Measurements from ENCODE around the gene UBASH3A.
A peak's percentile ranks its signal among the peaks of the same experiment; 100 is the strongest.

The UBASH3A gene

GRCh38 chr21:42413093-42413492, 9.4 kb downstream of the UBASH3A start:
- no peak for DNase-seq

- peak; percentile 76 for DNase-seq
Observed at GRCh38 chr21:42413500-42413899, 9.8 kb downstream of the UBASH3A start.

- DNase-seq: no peak
Observed at GRCh38 chr21:42414066-42414465, 10.4 kb downstream of the UBASH3A start.

GRCh38 chr21:42414553-42414927, 10.8 kb downstream of the UBASH3A start:
- DNase-seq: no peak

DNA sequence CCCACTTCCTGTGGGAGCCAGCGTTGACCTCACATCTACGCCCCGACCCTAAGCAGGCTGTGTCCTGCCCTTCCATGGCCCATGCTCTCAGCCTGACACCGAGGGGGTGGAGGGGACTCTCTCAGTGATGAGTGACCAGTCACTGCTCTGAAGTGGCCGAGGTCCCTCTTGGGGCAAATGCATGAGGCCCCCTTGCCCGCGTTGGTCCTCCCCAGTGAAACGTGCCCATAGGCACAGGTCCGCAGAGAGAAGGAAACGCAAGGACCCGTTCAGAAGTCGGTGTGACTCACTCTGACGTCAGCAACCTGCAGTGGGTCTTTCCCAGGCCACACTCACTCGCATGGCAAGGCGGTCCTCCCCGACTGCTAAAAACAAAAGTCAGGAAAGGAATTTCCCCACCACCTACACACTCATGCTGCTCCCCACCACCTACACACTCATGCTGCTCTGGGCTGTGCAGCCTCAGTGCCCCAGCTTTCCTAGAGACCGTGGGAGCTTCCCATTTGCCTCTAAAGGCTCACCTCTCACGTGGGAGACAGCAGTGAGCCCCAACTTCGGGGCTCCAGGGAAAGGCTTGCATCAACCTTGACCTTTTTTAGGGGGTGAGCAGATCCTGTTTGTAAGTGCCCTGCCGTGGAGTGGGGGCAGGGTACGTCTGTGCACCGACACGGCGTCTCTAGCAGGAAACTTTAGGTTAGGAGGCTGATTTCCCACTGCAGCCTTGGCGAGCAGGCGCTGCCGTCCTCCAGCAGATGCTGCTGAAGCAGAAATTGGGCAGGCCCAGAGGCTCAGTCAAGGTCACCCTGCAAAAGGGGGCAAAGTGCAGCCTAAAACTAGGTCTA, 11.4 kb downstream of the UBASH3A start:
- DNase-seq: peak; percentile 97

DNA sequence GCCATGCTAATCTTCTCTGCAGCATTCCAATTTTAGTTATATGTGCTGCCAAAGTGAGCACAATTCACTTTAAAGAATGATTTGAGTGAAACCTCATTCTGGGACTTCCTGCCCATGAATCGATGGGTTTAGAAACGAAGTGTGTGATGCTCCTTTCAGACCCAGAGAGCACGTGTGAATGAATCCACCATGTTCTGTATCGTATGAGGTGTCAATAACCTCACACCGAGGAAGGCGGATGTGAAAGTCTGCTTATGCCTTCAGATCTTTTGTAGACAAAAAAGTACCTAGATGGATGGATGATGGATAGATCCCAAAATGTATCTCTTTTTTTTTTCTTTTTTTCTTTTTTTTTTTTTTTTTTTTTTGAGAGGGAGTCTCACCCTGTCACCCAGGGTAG, 13.8 kb downstream of the UBASH3A start:
- DNase-seq: peak; percentile 39

GRCh38 chr21:42418886-42419285, 15.2 kb downstream of the UBASH3A start:
- DNase-seq: peak; percentile 14

DNA sequence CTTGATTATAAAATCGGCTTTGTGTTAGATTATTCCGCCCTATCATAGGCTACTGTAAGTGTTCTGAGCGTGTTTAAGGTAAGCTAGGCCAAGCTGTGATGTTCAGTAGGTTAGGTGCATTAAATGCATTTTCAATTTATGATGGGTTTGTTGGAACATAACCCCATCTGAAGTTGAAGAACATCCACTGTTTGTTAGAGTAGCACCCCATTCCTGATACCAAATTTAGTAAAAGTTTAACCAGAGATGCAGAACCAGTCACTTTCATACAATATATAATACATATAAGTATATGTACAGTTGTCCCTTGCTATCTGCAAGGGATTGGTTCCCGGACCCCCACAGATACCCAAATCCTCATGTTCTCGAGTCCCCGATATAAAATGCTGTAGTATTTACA, 16.1 kb downstream of the UBASH3A start:
- no peak for DNase-seq

- no peak for DNase-seq
Observed at GRCh38 chr21:42421018-42421793, 17.5 kb downstream of the UBASH3A start.

DNA sequence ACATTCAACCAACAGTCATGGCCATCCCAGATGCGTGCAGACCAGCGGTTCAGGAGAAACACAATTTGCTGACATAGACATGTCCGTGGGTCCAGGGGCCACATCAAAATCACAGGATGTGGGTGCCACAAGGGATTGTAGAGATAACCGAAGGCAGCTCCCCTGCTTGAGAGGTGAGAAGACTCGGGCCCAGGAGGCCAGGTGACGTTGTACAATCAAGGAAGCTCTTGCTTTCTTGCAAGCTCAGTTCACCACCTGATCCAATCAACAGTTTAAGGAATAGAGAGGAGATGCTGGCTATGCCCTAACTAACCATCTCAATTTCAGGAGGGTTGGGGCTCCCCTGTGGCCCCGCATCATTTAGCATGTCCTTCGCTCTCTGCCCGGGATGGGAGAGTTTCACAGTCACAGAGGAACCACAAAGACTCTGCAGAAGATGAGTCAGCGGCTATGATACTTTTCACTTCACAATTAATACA, 19.5 kb downstream of the UBASH3A start:
- peak; percentile 68 for DNase-seq

DNA sequence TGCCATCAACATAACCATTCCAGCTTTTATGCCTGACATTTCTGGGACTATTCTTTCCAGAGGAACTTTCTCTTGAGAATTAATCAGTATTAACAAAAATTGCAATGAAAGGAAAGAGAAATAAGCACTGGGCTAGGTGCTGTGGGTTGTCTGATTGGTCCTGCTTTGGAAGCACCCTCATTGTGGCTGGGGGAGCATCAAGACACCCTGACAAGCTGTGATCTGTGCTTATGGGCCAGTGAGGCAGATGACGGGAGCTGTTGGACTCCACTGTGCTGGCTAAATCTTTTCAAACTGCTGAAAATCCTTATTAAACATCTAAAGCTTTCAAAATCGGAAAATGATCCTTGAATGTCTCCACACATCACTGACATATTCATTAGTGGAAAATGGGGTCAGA, 20.0 kb downstream of the UBASH3A start:
- no peak for DNase-seq

- peak; percentile 80 for DNase-seq
Observed at GRCh38 chr21:42424914-42425541, 21.3 kb downstream of the UBASH3A start.

DNA sequence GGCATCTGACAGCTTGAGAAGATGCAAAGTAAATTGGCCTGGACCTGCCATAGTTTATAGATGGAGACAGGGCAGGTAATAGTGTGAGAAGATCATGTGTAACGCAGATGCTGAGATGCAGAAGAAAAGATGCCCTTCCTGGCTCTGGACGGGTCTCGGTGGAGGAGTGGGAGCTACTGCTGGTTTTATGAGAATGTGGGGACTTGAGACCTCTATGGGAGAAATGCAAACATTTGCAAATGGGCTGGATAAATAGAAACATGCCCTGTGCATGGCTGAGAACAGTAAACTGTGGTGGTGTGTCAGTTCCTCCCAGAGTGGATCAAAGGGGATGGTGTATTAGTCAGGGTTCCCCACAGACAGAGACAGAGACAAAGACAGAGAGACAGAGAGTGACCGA, 21.9 kb downstream of the UBASH3A start:
- DNase-seq: no peak

GRCh38 chr21:42426424-42426823, 22.7 kb downstream of the UBASH3A start:
- no peak for DNase-seq

DNA sequence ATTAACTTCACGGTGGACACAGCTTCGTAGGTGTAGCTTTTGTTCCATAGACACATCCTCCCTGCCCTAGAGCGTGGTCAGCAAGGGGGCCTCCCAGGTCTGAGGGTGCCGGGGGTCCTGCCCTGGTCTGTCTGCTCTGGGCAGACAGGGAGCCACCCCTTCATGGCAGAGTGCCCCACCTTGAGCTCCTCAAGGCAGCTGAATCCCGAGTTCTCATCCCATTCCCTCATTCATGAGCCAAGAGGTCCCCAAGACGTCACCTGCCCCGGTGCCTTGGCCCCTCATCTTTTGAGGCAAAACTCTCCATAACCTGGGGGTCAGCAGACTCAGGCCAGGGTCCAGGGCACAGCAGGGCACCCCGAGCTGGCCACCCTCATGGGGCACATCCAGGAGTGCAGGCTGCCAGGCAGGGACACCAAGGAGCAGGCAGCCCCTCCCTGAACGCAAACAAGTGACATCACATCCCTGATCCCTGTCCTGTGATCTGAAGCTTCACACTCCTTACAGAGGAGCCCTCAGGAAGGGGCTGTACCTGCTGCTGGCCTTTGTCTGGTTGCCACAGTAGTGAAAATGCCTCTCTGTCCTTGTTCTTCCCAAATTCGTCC, 23.3 kb downstream of the UBASH3A start:
- DNase-seq: no peak

DNA sequence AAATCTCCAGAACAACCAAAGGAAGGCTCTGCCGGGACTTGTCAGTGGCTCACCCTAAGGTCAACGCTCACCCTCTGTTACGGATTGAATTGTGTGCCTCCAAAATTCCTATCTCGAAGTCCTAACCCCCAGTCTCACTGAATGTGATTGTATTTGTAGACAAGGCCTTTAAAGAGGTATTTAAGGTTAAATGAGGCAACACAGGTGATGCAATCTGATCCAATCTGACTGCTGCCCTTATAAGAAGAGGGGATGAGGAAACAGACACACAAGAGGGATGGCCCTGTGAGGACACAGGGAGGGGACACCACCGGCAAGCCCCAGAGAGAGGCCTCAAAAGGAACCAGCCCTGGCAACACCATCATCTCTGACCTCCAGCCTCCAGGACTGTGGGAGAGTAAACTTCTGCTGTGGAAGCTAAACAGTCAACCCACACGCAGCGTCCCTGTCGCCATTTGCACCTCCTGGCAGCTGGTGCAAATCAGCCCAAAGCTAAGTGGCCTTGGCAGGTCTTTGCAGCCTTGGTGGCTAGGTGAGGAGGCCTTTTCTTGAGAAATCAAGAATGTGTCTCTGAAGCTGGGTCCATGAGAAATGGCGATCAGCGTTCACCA, 24.2 kb downstream of the UBASH3A start:
- DNase-seq: no peak

DNA sequence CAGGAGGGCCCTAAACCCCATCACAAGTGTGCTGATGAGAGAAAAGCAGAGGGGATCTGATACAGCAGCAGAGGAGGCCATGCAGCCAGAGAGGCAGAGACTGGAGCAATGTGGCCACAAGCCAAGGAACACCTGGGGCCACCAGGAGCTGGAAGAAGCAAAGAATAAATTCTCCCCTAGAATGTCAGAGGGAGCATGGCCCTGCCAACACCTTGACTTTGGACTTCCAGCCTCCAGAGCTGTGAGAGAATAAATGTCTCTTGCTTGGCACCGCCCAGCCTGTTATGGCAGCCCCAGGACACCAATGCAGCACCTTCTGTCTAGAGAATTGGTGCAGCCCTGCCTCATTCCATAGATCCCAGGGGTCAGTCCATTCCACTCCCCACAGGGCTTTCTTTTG, 25.3 kb downstream of the UBASH3A start:
- DNase-seq: no peak

DNA sequence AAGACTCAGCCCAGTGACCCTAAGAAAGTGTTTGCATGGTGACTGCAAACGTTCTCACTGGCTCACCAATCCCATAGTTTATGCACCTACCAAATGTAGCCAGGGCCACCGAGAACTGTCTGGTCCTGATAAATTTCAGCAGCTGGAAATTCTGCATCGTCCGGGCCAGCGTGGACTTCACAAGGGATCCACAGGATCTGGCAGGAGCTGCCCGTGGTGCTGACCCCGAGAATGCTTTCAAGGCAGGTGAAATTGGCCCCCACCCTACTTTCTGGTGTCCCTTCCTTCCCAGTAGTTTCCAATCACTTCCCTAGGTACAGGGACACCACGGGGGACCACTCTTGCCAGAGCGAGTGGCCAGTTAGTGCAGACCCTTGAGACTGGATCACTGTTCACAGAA, 26.2 kb downstream of the UBASH3A start:
- no peak for DNase-seq

GRCh38 chr21:42430521-42430920, 26.8 kb downstream of the UBASH3A start:
- DNase-seq: no peak

DNA sequence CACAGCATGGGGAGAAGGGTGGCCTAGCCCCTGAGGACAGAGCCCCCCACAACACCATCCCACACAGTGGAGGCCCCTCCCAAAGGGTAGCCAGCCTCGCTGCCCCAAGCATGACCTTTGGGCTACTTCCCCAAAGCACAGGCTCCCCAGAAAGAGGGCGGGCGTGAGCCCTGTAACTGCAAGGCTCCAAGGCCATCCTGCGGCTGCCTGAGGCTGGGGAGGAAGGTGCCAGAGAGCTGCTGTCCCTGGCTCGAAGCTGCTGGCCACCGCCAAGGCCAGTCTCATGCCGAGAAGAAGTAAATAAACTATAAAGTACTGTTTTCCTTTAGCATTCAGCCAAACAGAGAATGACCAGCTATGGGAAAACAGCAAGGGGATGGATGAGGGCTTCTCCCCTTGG, 27.5 kb downstream of the UBASH3A start:
- DNase-seq: no peak

- no peak for DNase-seq
Observed at GRCh38 chr21:42432695-42433094, 29.0 kb downstream of the UBASH3A start.

- DNase-seq: no peak
Observed at GRCh38 chr21:42433946-42434551, 30.3 kb downstream of the UBASH3A start.
